HuH-7.5 (cell line): ENCODE measurements around the gene LCNL1.

Experiments
- DNase-seq: peaks from one replicate; pipeline ENCODE4 v3.0.0; 2011; ENCODE audit warnings: low spot score

LCNL1 gene

DNA sequence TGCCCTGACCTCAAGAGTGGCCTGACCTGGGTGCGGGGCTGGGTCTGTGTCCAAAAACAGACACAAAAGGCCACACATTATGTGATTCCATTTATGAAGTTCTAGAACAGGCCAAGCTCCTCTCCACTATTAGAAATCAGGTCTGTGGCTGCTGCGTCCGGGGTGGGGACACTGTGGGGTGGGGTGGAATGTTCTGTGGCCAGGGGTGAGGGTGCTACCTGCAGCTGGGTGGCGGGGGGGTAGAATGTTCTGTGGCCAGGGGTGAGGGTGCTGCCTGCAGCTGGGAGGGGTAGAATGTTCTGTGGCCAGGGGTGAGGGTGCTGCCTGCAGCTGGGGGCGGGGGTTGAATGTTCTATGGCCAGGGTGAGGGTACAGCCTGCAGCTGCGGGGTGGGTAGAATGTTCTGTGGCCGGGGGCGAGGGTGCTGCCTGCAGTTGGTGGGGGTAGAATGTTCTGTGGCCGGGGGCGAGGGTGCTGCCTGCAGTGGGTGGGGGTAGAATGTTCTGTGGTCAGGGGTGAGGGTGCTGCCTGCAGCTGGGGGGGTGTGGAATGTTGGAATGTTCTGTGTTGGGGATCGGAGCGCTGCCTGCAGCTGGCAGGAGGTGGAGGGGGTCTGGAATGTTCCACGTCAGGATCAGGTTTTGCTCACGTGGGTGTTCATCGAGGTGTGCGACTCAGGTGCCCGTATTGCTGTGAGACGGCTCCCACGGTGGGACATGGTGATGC is 22.4 kb upstream of the LCNL1 start:
- no peak for DNase-seq

- no peak for DNase-seq
Measured at GRCh38 chr9:136960938-136961275, 21.9 kb upstream of the LCNL1 start.

DNA sequence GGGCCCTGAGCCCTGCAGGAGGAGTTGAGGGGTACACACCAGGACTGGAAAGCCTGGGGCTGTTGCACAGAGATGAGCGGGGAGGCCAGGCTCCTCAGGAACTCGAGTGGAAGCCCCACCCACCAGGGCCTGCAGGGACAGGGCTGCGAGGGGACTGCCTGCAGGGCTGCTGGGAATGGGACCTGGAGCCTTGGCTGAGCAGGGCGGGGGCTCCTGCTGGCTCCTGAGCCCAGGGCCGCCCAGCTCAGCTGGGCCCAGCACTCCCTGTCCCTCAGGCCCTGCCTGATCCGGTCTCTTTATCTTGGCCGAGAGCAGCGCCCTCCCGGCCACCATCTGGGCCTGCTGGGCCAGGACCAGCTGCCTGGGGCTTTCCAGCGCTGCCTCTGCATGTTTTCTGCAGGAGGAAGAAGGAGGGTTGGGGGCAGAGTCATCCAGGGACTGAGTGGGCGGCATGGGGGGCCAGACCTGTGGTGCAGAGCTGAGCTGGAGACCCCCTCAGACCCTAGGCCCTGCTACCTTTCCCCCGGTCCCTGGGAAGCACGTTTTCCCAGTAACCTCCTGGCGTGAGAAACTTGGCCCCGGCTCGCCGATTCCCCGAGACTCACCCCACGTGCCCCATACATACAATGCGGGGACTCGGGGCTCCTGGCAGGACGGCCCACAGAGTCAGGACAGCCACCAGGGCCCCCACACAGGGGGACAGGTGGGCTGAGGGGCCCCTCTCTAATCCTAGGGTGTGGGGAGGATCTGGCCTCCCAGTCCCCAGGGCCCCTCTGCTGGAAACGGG is 21.3 kb upstream of the LCNL1 start:
- no peak for DNase-seq

DNA sequence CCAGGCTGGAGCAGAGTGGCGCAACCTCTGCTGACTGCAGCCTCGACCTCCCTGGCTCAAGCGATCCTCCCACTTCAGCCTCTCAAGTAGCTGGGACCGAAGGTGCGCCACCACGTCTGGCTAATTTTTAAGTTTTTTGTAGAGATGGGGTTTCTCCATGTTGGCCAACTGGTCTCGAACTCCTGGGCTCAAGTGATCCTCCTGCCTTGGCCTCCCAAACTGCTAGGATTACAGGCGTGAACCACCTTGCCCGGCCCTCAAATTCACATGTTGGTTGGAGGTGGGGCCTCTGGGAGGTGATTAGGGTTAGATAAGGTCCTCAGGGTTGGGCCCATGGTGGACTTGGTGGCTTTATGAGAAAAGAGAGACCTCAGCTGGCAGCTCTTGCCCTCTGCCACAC is 20.6 kb upstream of the LCNL1 start:
- no peak for DNase-seq

DNA sequence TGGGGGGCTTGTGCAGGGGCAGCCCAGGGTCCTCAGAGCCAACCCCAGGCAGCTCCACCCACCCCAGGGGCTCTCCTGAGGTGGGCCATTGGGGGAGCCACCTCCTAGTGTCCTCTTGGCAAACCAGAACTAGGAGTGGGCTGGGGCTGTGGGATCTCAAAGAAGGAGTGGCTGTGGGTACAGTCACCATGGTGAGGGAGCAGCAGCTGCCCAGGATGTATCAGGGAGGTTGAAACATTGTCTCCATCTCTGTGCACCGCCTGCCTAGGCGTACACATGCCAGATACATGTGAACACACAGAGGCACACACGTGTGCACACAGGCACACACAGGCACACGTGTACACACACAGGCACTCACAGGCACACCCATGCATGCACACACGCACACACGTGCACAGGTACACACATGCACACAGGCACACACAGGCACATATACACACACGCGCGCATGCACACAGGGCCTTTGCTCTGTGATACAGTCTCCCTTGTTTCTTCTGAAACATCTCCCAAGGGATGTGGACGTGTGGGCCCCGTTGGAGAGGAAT is 20.0 kb upstream of the LCNL1 start:
- DNase-seq = no peak

DNA sequence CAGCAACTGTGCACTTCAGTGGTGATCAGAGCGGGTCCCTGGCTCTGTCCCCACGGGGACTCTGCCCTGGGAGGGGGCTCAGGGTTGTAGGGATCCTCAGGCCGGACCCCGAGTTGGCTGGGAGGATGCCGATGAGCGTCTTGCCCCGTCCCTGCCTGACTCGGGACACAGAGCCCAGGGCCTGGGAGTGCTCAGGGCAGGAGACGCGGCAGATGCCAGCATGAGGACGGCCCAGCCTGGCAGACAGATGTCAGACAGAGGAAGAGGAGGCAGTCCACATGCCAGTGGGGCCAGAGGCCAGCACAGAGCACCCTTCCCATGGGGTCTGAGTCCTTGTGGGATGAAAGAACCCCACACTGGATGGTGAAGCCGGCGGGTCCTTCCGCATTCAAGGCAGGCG is 19.5 kb upstream of the LCNL1 start:
- DNase-seq = no peak

- no peak for DNase-seq
Measured at GRCh38 chr9:136963751-136964150, 19.0 kb upstream of the LCNL1 start.

- DNase-seq = no peak
Measured at GRCh38 chr9:136964171-136964689, 18.6 kb upstream of the LCNL1 start.

DNA sequence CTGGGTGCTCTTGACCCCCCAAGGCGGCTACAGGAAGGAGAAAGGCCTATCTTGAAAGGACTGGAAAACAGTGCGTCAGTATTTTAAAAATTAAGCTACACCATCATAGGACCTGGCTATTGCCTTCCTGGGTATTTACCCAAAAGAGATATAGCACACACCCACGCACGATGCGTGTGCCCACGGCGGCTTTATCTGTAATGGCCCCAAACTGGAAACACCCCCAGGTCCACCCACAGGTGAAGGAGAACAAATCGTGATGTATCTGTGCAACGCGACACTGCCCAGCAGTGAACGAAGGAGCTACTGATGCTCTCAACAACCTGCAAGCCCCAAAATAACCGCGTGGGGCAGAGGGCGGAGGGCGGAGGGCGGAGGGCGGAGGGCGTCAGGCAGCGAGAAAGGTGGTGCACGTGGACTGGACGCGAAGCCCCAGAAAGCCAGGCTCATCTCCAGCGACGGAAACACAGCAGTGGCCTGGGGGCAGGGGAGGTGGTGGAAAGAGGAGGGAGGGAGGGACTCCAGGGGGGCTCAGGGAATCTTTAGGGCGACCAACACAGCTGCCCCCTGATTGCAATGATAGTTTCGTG is 17.9 kb upstream of the LCNL1 start:
- DNase-seq = no peak

- DNase-seq = no peak
Measured at GRCh38 chr9:136965771-136966484, 16.9 kb upstream of the LCNL1 start.

- DNase-seq = no peak
Measured at GRCh38 chr9:136968333-136969127, 14.3 kb upstream of the LCNL1 start.

DNA sequence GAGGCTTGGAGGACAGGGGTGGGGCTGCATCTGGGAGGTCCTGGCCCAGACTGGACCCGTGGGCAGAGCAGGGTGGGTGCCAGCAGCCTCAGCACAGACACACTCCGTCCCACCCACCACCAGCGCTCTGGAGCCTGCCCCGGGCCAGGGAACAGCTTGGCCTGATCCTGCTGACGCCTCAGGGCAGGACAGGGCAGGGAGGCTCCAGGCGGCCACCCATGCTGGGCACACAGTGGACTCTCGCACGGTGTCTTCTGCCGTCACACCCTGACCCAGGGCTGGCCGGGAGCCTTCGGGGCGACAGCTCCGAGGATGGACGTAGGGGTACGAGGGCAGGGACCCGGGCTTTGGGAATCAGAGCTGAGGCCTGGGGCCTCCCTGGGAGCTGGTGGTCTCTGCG is 13.6 kb upstream of the LCNL1 start:
- DNase-seq = no peak

GRCh38 chr9:136969774-136970173 is 13.0 kb upstream of the LCNL1 start:
- DNase-seq = no peak

DNA sequence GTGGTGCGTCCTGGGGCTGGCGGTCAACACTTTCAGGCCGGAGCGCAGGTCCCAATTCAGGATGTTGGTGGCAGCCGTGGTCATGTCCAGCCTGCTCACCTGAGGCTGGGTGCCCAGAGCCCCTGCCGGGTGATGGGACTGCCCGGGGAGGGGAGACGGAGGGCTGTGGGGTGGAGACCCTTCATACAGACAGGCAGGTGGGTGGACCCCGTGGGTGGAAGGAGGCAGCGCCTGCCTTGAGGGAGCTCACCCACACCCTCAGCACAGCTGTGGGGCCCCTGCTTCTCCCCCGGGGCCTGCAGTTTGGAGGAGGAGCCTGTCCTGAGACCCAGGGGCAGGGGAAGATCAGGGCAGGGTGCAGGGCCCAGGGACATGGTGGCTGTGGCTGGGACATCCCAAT is 12.4 kb upstream of the LCNL1 start:
- DNase-seq = no peak

GRCh38 chr9:136971746-136972145 is 11.0 kb upstream of the LCNL1 start:
- no peak for DNase-seq

- no peak for DNase-seq
Measured at GRCh38 chr9:136972335-136972734, 10.5 kb upstream of the LCNL1 start.

GRCh38 chr9:136972743-136973142 is 10.1 kb upstream of the LCNL1 start:
- no peak for DNase-seq

GRCh38 chr9:136973618-136974617 is 8.9 kb upstream of the LCNL1 start:
- DNase-seq = no peak

GRCh38 chr9:136974817-136975535 is 7.8 kb upstream of the LCNL1 start:
- no peak for DNase-seq
